ENCODE results near the gene ATF7.

DNA sequence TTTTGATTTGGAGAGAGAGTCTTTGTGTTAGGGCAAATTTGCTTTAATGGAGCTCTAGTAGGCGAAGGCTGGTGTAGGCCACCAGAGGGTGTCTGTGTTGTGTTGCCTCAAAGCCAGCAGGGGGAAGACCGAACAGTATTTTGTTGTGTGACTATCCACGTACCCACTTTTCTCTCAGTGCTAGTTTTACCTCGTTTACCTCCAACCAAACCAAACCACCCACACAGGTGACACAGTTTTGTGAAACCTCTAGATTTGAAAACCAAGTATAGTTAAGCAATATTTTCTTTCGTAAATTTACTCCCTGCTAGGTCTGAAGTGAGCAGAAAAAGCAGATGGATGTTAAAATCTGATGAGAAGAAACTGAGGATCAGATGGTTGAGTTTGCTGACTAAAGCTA is 82.6 kb downstream of the ATF7 start:
- TF ChIP-seq POLR2AphosphoS5 (IDR thresholded peaks at IDR 0.05; ENCODE audit: borderline replicate concordance, low read depth, low read length) = no peak
- no peak for TF ChIP-seq EZH2 (IDR thresholded peaks at IDR 0.05)
- TF ChIP-seq FOXP2 (optimal IDR thresholded peaks at IDR 0.05; ENCODE audit: control extremely low read depth, extremely low read length, insufficient read depth) = no peak
